ENCODE data around the gene BBS10. TPM values are rescaled to one million over a fixed set of nuclear protein-coding genes. Genes with fewer than 3 reads are reported as not detected.

BBS10 gene
- total and polyA plus RNA-seq, 9 of the 15 experiments (the other 6 are each of a cell fraction or from before 2014, with no cell fraction given) = 2.3 to 14.9 (median 5.9) TPM

GRCh38 chr12:76348079-76348901 lies at the start of gene BBS10 (continued):
- TF ChIP-seq, protein P1, sequence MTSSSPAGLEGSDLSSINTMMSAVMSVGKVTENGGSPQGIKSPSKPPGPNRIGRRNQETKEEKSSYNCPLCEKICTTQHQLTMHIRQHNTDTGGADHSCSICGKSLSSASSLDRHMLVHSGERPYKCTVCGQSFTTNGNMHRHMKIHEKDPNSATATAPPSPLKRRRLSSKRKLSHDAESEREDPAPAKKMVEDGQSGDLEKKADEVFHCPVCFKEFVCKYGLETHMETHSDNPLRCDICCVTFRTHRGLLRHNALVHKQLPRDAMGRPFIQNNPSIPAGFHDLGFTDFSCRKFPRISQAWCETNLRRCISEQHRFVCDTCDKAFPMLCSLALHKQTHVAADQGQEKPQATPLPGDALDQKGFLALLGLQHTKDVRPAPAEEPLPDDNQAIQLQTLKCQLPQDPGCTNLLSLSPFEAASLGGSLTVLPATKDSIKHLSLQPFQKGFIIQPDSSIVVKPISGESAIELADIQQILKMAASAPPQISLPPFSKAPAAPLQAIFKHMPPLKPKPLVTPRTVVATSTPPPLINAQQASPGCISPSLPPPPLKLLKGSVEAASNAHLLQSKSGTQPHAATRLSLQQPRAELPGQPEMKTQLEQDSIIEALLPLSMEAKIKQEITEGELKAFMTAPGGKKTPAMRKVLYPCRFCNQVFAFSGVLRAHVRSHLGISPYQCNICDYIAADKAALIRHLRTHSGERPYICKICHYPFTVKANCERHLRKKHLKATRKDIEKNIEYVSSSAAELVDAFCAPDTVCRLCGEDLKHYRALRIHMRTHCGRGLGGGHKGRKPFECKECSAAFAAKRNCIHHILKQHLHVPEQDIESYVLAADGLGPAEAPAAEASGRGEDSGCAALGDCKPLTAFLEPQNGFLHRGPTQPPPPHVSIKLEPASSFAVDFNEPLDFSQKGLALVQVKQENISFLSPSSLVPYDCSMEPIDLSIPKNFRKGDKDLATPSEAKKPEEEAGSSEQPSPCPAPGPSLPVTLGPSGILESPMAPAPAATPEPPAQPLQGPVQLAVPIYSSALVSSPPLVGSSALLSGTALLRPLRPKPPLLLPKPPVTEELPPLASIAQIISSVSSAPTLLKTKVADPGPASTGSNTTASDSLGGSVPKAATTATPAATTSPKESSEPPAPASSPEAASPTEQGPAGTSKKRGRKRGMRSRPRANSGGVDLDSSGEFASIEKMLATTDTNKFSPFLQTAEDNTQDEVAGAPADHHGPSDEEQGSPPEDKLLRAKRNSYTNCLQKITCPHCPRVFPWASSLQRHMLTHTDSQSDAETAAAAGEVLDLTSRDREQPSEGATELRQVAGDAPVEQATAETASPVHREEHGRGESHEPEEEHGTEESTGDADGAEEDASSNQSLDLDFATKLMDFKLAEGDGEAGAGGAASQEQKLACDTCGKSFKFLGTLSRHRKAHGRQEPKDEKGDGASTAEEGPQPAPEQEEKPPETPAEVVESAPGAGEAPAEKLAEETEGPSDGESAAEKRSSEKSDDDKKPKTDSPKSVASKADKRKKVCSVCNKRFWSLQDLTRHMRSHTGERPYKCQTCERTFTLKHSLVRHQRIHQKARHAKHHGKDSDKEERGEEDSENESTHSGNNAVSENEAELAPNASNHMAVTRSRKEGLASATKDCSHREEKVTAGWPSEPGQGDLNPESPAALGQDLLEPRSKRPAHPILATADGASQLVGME (CRISPR knock-in tag; IDR thresholded peaks at IDR 0.05) = peak; percentile 71; the same call in 1 of the 2 replicates
- TF ChIP-seq MITF (IDR thresholded peaks at IDR 0.05) (no peak), AFF4 (CRISPR knock-in tag; IDR thresholded peaks at IDR 0.05) (peak; percentile 39; the same call in 1 of the 2 replicates), SREBF1 (IDR thresholded peaks at IDR 0.05; ENCODE audit: borderline replicate concordance, low read depth, low read length) (0 out of 2 replicates have a peak, but pooled peaks have one; percentile 37), HDAC3 (IDR thresholded peaks at IDR 0.05; ENCODE audit: borderline replicate concordance, partially characterized antibody) (no peak), NELFE (IDR thresholded peaks at IDR 0.05; ENCODE audit: insufficient read depth, insufficient read length) (no peak), TCFL5 (CRISPR knock-in tag; conservative IDR thresholded peaks at IDR 0.05) (no peak), ETV6 (IDR thresholded peaks at IDR 0.05; ENCODE audit: borderline replicate concordance in 1 of 2, low read depth in 2 of 2, low read length in 1 of 2) (no peak), ETV6 (CRISPR knock-in tag; IDR thresholded peaks at IDR 0.05; ENCODE audit: borderline replicate concordance) (no peak), ATF3 (IDR thresholded peaks at IDR 0.05) (no peak), ATF3 (CRISPR knock-in tag; conservative IDR thresholded peaks at IDR 0.05) (no peak), CBX3 (IDR thresholded peaks at IDR 0.05; ENCODE audit: borderline replicate concordance in 1 of 2, low read length in 2 of 2) (no peak)
- TF ChIP-seq, protein P2, sequence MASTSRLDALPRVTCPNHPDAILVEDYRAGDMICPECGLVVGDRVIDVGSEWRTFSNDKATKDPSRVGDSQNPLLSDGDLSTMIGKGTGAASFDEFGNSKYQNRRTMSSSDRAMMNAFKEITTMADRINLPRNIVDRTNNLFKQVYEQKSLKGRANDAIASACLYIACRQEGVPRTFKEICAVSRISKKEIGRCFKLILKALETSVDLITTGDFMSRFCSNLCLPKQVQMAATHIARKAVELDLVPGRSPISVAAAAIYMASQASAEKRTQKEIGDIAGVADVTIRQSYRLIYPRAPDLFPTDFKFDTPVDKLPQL (IDR thresholded peaks at IDR 0.05; ENCODE audit: extremely low read depth, insufficient read length) = peak; percentile 14
